Measurements from ENCODE around the gene ADAMTS12. TPM values are rescaled to one million over a fixed set of nuclear protein-coding genes. Genes with fewer than 3 reads are reported as not detected.

ADAMTS12 gene
- total RNA-seq, 4 donors from 2014 or later: 2.3 to 6.0 (median 4.2) TPM

GRCh38 chr5:33631139-33631538 lies 260.7 kb downstream of the ADAMTS12 start:
- no peaks in the 10 kb centered on the region for H3K36me3 ChIP-seq
- intact Hi-C loops (cut with DNase I): no loop called here
- H3K27ac ChIP-seq (replicated peaks in 1 of 4): no peak overlapping the region
- no peak for TF ChIP-seq POLR2A (IDR thresholded peaks at IDR 0.05; ENCODE audit: low read depth)
- TF ChIP-seq POLR2AphosphoS5 (IDR thresholded peaks at IDR 0.05): no peak
- TF ChIP-seq EP300 (IDR thresholded peaks at IDR 0.05): no peak
- no peak for TF ChIP-seq CTCF (IDR thresholded peaks at IDR 0.05)
- DNase-seq (ENCODE audit: extremely low spot score): no peak
- WGBS: 73% methylated on average over 1 of the region's 1 CpG
- H3K27me3 ChIP-seq: no peaks in the 10 kb centered on the region
- no peaks in the 10 kb centered on the region for H3K9me3 ChIP-seq
- no peak overlapping the region for H3K4me3 ChIP-seq
- peaks cover 0 to 16% (median 8%) of the 10 kb centered on the region in 4 donors for H3K4me1 ChIP-seq

GRCh38 chr5:33629999-33630398 lies 261.8 kb downstream of the ADAMTS12 start:
- no peak for DNase-seq (ENCODE audit: extremely low spot score)
- no peaks in the 10 kb centered on the region for H3K27me3 ChIP-seq
- H3K4me3 ChIP-seq: no peak overlapping the region
- no peaks in the 10 kb centered on the region for H3K9me3 ChIP-seq
- intact Hi-C loops (cut with DNase I): no loop called here
- H3K36me3 ChIP-seq: no peaks in the 10 kb centered on the region
- no peak overlapping the region for H3K27ac ChIP-seq (replicated peaks in 1 of 4)
- H3K4me1 ChIP-seq: peaks cover 0 to 16% (median 8%) of the 10 kb centered on the region in 4 donors
- no peak for TF ChIP-seq POLR2A (IDR thresholded peaks at IDR 0.05; ENCODE audit: low read depth)
- TF ChIP-seq CTCF (IDR thresholded peaks at IDR 0.05): no peak
- TF ChIP-seq EP300 (IDR thresholded peaks at IDR 0.05): no peak
- TF ChIP-seq POLR2AphosphoS5 (IDR thresholded peaks at IDR 0.05): no peak
- 40% methylated on average over 2 of the region's 2 CpGs for WGBS

GRCh38 chr5:33628796-33629195 lies 263.0 kb downstream of the ADAMTS12 start:
- H3K4me1 ChIP-seq: peaks cover 0 to 16% (median 8%) of the 10 kb centered on the region in 4 donors
- H3K27me3 ChIP-seq: no peaks in the 10 kb centered on the region
- H3K27ac ChIP-seq (replicated peaks in 1 of 4): no peak overlapping the region
- WGBS: 71% methylated on average over 1 of the region's 1 CpG
- H3K9me3 ChIP-seq: no peaks in the 10 kb centered on the region
- DNase-seq (ENCODE audit: extremely low spot score): no peak
- intact Hi-C loops (cut with DNase I): no loop called here
- no peak overlapping the region for H3K4me3 ChIP-seq
- H3K36me3 ChIP-seq: no peaks in the 10 kb centered on the region
- TF ChIP-seq EP300 (IDR thresholded peaks at IDR 0.05) (no peak), CTCF (IDR thresholded peaks at IDR 0.05) (no peak), POLR2A (IDR thresholded peaks at IDR 0.05; ENCODE audit: low read depth) (no peak), POLR2AphosphoS5 (IDR thresholded peaks at IDR 0.05) (no peak)

GRCh38 chr5:33621514-33621913 lies 270.3 kb downstream of the ADAMTS12 start:
- 92% methylated on average over 1 of the region's 1 CpG for WGBS
- H3K27me3 ChIP-seq: no peaks in the 10 kb centered on the region
- TF ChIP-seq EP300 (IDR thresholded peaks at IDR 0.05): no peak
- no peak for TF ChIP-seq CTCF (IDR thresholded peaks at IDR 0.05)
- TF ChIP-seq POLR2A (IDR thresholded peaks at IDR 0.05; ENCODE audit: low read depth): no peak
- no peak for TF ChIP-seq POLR2AphosphoS5 (IDR thresholded peaks at IDR 0.05)
- H3K36me3 ChIP-seq: no peaks in the 10 kb centered on the region
- H3K4me1 ChIP-seq: no peaks in the 10 kb centered on the region
- intact Hi-C loops (cut with DNase I): no loop called here
- H3K27ac ChIP-seq (replicated peaks in 1 of 4): no peak overlapping the region
- no peaks in the 10 kb centered on the region for H3K9me3 ChIP-seq
- no peak for DNase-seq (ENCODE audit: extremely low spot score)
- no peak overlapping the region for H3K4me3 ChIP-seq

- H3K9me3 ChIP-seq: no peaks in the 10 kb centered on the region
- intact Hi-C loops (cut with DNase I): no loop called here
- 90% methylated on average over 3 of the region's 3 CpGs for WGBS
- H3K4me1 ChIP-seq: peaks cover 0 to 18% (median 16%) of the 10 kb centered on the region in 4 donors
- no peaks in the 10 kb centered on the region for H3K27me3 ChIP-seq
- no peak for DNase-seq (ENCODE audit: extremely low spot score)
- H3K27ac ChIP-seq (replicated peaks in 1 of 4): no peak overlapping the region
- TF ChIP-seq EP300 (IDR thresholded peaks at IDR 0.05): no peak
- no peak for TF ChIP-seq POLR2A (IDR thresholded peaks at IDR 0.05; ENCODE audit: low read depth)
- no peak for TF ChIP-seq POLR2AphosphoS5 (IDR thresholded peaks at IDR 0.05)
- TF ChIP-seq CTCF (IDR thresholded peaks at IDR 0.05): no peak
- no peak overlapping the region for H3K4me3 ChIP-seq
- H3K36me3 ChIP-seq: peaks cover 0 to 5% (median 0%) of the 10 kb centered on the region in 4 donors
These were observed 277.8 kb downstream of the ADAMTS12 start for GRCh38 chr5:33614039-33614438.
